ENCODE measurements around the gene IGFBP3.

Gene IGFBP3

DNA sequence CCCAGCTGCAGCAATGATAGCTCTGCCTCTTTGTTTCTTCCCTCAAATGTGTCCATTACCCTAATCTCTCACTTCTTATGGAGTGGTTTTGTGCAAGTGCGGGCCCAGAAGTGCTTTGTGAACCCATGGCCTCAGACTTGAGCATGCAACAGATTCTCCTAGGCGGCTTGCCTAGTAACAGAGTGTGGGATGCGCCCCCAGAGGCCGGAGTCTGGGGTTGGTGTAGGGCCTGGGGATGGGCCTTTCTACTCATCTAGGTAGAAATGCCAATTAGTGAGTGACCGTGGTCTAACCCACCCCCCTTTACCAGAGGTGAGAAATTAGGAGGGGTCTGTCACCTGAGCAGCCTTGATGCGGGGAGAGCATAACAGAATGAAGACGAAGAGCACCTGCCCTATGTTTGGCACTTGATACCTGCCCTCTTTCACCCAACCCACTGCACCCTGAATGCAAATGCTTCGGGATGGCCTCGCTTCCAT is 39.8 kb downstream of the IGFBP3 start:
- Histone ChIP-seq H3K4ac (ENCODE audit: low read depth, low read length) (no peak overlapping the region), H3K18ac (ENCODE audit: low read length) (no peak overlapping the region), H3K4me2 (ENCODE audit: low read length) (no peak overlapping the region), H3K56ac (ENCODE audit: low read length) (no peak overlapping the region), H3K79me1 (ENCODE audit: low read length) (no peaks in the 10 kb centered on the region), H3K27me3 (ENCODE audit: insufficient read depth, low read length, poor library complexity) (no peaks in the 10 kb centered on the region), H3K23ac (ENCODE audit: low read length) (no peak overlapping the region), H2BK5ac (ENCODE audit: low read length) (no peak overlapping the region), H2BK120ac (ENCODE audit: low read depth, low read length) (no peak overlapping the region), H3K27ac (ENCODE audit: low read depth, low read length) (no peak overlapping the region), H2BK15ac (replicated peaks; ENCODE audit: low read depth) (no peak overlapping the region), H3K4me1 (ENCODE audit: control insufficient read depth, low read depth, low read length) (peaks cover 3% of the 10 kb centered on the region), H3K79me2 (ENCODE audit: control insufficient read depth, insufficient read depth, low read length) (no peaks in the 10 kb centered on the region), H4K5ac (ENCODE audit: low read length) (no peak overlapping the region), H3K9ac (ENCODE audit: low read length) (no peak overlapping the region), H3K36me3 (ENCODE audit: control insufficient read depth, insufficient read depth, low read length) (no peaks in the 10 kb centered on the region), H2AK5ac (ENCODE audit: low read length) (no peak overlapping the region), H4K8ac (ENCODE audit: low read depth, low read length) (no peak overlapping the region), H3K4me3 (ENCODE audit: low read length) (no peak overlapping the region)
- DNase-seq = no peak
- no CpG with 5 or more reads among the region's 9 CpGs for WGBS (ENCODE audit: extremely low coverage, insufficient coverage, low lambda C conversion rate)

DNA sequence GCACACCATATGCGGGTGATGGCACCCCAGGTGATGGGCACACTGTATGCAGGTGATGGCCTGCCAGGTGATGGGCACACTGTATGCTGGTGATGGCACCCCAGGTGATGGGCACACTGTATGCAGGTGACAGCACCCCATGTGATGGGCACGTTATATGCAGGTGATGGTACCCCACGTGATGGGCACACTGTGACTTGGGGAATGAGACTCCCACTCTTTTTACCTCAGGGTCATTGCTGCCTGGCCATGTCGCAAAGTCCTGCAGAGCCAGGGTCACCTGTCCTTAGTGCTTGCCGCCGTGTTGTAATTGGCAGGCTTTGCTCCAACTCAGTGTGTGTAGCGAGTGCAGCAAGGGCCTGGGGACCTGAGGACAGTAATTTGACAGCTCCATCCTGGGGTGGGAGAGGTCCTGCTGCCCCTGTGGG is 40.6 kb downstream of the IGFBP3 start:
- DNase-seq = no peak
- Histone ChIP-seq H3K4me3 (ENCODE audit: low read length) (no peak overlapping the region), H3K9ac (ENCODE audit: low read length) (no peak overlapping the region), H3K4ac (ENCODE audit: low read depth, low read length) (no peak overlapping the region), H3K36me3 (ENCODE audit: control insufficient read depth, insufficient read depth, low read length) (no peaks in the 10 kb centered on the region), H2BK15ac (replicated peaks; ENCODE audit: low read depth) (no peak overlapping the region), H3K79me1 (ENCODE audit: low read length) (no peaks in the 10 kb centered on the region), H3K27ac (ENCODE audit: low read depth, low read length) (no peak overlapping the region), H3K4me1 (ENCODE audit: control insufficient read depth, low read depth, low read length) (peaks cover 3% of the 10 kb centered on the region), H4K5ac (ENCODE audit: low read length) (no peak overlapping the region), H3K56ac (ENCODE audit: low read length) (no peak overlapping the region), H2BK120ac (ENCODE audit: low read depth, low read length) (no peak overlapping the region), H3K79me2 (ENCODE audit: control insufficient read depth, insufficient read depth, low read length) (no peaks in the 10 kb centered on the region), H2AK5ac (ENCODE audit: low read length) (no peak overlapping the region), H4K8ac (ENCODE audit: low read depth, low read length) (no peak overlapping the region), H2BK5ac (ENCODE audit: low read length) (no peak overlapping the region), H3K23ac (ENCODE audit: low read length) (no peak overlapping the region), H3K27me3 (ENCODE audit: insufficient read depth, low read length, poor library complexity) (no peaks in the 10 kb centered on the region), H3K4me2 (ENCODE audit: low read length) (no peak overlapping the region), H3K18ac (ENCODE audit: low read length) (no peak overlapping the region)
- WGBS (ENCODE audit: extremely low coverage, insufficient coverage, low lambda C conversion rate) = no CpG with 5 or more reads among the region's 7 CpGs

DNA sequence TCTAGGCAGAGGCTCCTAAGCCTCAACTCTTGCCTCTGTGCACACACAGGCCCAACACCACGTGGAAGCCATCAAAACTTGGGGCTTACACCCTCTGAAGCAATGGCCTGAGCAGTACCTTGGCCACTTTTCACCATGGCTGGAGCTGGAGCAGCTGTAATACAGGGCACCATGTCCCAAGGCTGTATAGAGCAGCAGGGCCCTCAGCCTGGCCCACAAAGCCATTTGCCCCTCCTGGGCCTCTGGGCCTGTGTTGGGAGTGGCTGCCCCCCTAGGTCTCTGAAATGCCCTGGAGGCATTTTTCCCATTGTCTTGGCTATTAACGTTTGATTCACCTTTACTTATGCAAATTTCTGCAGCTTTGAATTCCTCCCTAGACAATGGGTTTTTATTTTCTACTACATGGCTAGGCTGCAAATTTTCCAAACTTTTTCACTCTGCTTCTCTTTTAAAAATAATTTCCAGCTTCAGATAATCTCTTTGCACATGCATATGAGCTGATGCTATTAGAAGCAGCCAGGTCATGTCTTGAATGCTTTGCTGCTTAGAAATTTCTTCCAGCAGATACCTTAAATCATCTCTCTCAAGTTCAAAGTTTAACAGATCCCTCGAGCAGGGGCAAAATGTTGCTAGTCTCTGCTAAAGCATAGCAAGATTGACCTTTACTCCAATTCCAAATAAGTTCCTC is 42.5 kb downstream of the IGFBP3 start:
- no peak overlapping the region for H4K8ac ChIP-seq (ENCODE audit: low read depth, low read length)
- H2BK15ac ChIP-seq (replicated peaks; ENCODE audit: low read depth) = no peak overlapping the region
- no peak overlapping the region for H4K5ac ChIP-seq (ENCODE audit: low read length)
- H3K56ac ChIP-seq (ENCODE audit: low read length) = no peak overlapping the region
- no CpG with 5 or more reads among the region's 3 CpGs for WGBS (ENCODE audit: extremely low coverage, insufficient coverage, low lambda C conversion rate)
- H3K9ac ChIP-seq (ENCODE audit: low read length) = no peak overlapping the region
- H2AK5ac ChIP-seq (ENCODE audit: low read length) = no peak overlapping the region
- H3K79me1 ChIP-seq (ENCODE audit: low read length) = no peaks in the 10 kb centered on the region
- no peak overlapping the region for H3K23ac ChIP-seq (ENCODE audit: low read length)
- H3K4me1 ChIP-seq (ENCODE audit: control insufficient read depth, low read depth, low read length) = peaks cover 3% of the 10 kb centered on the region
- H3K4ac ChIP-seq (ENCODE audit: low read depth, low read length) = no peak overlapping the region
- DNase-seq = no peak
- H3K27ac ChIP-seq (ENCODE audit: low read depth, low read length) = no peak overlapping the region
- H3K79me2 ChIP-seq (ENCODE audit: control insufficient read depth, insufficient read depth, low read length) = no peaks in the 10 kb centered on the region
- H3K36me3 ChIP-seq (ENCODE audit: control insufficient read depth, insufficient read depth, low read length) = no peaks in the 10 kb centered on the region
- H3K27me3 ChIP-seq (ENCODE audit: insufficient read depth, low read length, poor library complexity) = no peaks in the 10 kb centered on the region
- H3K4me3 ChIP-seq (ENCODE audit: low read length) = no peak overlapping the region
- H2BK120ac ChIP-seq (ENCODE audit: low read depth, low read length) = no peak overlapping the region
- H3K4me2 ChIP-seq (ENCODE audit: low read length) = no peak overlapping the region
- H3K18ac ChIP-seq (ENCODE audit: low read length) = no peak overlapping the region
- no peak overlapping the region for H2BK5ac ChIP-seq (ENCODE audit: low read length)

DNA sequence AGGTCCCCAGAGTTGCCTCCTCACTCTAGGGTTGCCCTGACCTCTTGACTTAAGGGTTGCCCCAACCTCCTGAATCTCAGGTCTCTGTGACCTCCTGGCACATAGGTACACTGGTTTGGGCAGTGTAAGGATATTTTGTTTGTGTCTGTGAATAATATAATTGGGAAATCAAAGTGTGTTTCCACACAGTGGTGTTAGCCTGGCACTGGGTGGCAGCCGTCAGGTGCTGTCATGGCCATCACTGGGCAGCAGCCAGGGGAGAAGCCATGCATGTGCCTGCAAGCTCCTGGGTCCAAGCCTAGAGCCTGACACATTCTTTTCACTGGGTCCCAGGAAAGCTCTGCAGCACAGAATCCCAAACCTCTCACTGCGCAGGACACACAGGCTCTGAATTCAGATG is 44.6 kb downstream of the IGFBP3 start:
- DNase-seq = no peak
- no peak overlapping the region for H4K8ac ChIP-seq (ENCODE audit: low read depth, low read length)
- no peak overlapping the region for H3K9ac ChIP-seq (ENCODE audit: low read length)
- no peaks in the 10 kb centered on the region for H3K79me1 ChIP-seq (ENCODE audit: low read length)
- H3K79me2 ChIP-seq (ENCODE audit: control insufficient read depth, insufficient read depth, low read length) = no peaks in the 10 kb centered on the region
- no peak overlapping the region for H3K18ac ChIP-seq (ENCODE audit: low read length)
- H3K4me1 ChIP-seq (ENCODE audit: control insufficient read depth, low read depth, low read length) = no peaks in the 10 kb centered on the region
- H3K4ac ChIP-seq (ENCODE audit: low read depth, low read length) = no peak overlapping the region
- H3K36me3 ChIP-seq (ENCODE audit: control insufficient read depth, insufficient read depth, low read length) = no peaks in the 10 kb centered on the region
- H4K5ac ChIP-seq (ENCODE audit: low read length) = no peak overlapping the region
- H3K27me3 ChIP-seq (ENCODE audit: insufficient read depth, low read length, poor library complexity) = no peaks in the 10 kb centered on the region
- no peak overlapping the region for H2AK5ac ChIP-seq (ENCODE audit: low read length)
- no peak overlapping the region for H3K4me3 ChIP-seq (ENCODE audit: low read length)
- H2BK15ac ChIP-seq (replicated peaks; ENCODE audit: low read depth) = no peak overlapping the region
- no peak overlapping the region for H3K27ac ChIP-seq (ENCODE audit: low read depth, low read length)
- no peak overlapping the region for H3K56ac ChIP-seq (ENCODE audit: low read length)
- H2BK5ac ChIP-seq (ENCODE audit: low read length) = no peak overlapping the region
- no peak overlapping the region for H3K4me2 ChIP-seq (ENCODE audit: low read length)
- no peak overlapping the region for H3K23ac ChIP-seq (ENCODE audit: low read length)
- H2BK120ac ChIP-seq (ENCODE audit: low read depth, low read length) = no peak overlapping the region
- no CpG with 5 or more reads among the region's 2 CpGs for WGBS (ENCODE audit: extremely low coverage, insufficient coverage, low lambda C conversion rate)

DNA sequence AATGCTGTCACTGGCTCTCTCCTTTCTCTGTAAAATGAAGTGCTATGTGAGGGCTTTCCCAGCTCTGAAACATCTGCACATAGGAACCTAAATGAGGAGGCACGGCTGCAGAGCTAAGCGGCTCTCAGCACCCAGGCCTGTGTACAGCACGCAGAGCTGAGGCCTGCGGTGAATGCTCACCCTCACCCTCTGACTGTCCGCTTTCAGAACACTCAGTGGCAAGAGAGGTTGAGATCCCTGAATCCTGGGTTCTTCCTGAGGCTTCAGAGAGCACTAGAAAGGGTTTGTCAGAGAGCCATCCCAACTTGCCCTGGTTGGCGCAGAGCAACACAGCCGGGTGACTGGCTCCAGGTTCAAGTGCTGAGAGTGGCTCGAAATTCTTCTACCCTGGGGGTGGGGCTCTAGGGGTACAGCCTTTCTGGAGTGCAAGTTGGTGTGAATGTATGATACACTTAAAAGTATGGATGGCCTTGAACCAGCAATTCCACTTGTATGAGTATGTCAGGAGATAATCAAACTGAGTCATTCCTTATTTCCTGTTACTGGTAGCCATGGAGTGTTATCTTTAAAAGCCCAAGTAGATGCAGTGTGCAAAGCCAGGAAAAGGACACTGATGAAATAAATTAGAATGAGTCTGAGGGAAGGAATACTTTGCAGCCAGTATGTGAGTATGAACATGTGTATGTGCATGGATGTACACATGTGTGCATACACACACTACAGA is 46.5 kb downstream of the IGFBP3 start:
- H3K27ac ChIP-seq (ENCODE audit: low read depth, low read length) = no peak overlapping the region
- no CpG with 5 or more reads among the region's 8 CpGs for WGBS (ENCODE audit: extremely low coverage, insufficient coverage, low lambda C conversion rate)
- no peak overlapping the region for H3K4me3 ChIP-seq (ENCODE audit: low read length)
- DNase-seq = no peak
- H4K5ac ChIP-seq (ENCODE audit: low read length) = no peak overlapping the region
- no peak overlapping the region for H3K9ac ChIP-seq (ENCODE audit: low read length)
- H3K56ac ChIP-seq (ENCODE audit: low read length) = no peak overlapping the region
- no peak overlapping the region for H3K4ac ChIP-seq (ENCODE audit: low read depth, low read length)
- no peaks in the 10 kb centered on the region for H3K4me1 ChIP-seq (ENCODE audit: control insufficient read depth, low read depth, low read length)
- no peak overlapping the region for H3K18ac ChIP-seq (ENCODE audit: low read length)
- no peaks in the 10 kb centered on the region for H3K36me3 ChIP-seq (ENCODE audit: control insufficient read depth, insufficient read depth, low read length)
- no peak overlapping the region for H2BK5ac ChIP-seq (ENCODE audit: low read length)
- H3K27me3 ChIP-seq (ENCODE audit: insufficient read depth, low read length, poor library complexity) = no peaks in the 10 kb centered on the region
- no peaks in the 10 kb centered on the region for H3K79me2 ChIP-seq (ENCODE audit: control insufficient read depth, insufficient read depth, low read length)
- no peak overlapping the region for H3K4me2 ChIP-seq (ENCODE audit: low read length)
- H2BK15ac ChIP-seq (replicated peaks; ENCODE audit: low read depth) = no peak overlapping the region
- no peak overlapping the region for H3K23ac ChIP-seq (ENCODE audit: low read length)
- H2BK120ac ChIP-seq (ENCODE audit: low read depth, low read length) = no peak overlapping the region
- no peak overlapping the region for H4K8ac ChIP-seq (ENCODE audit: low read depth, low read length)
- no peaks in the 10 kb centered on the region for H3K79me1 ChIP-seq (ENCODE audit: low read length)
- H2AK5ac ChIP-seq (ENCODE audit: low read length) = no peak overlapping the region

Data from mesendoderm (in vitro differentiated cells).